T1000 (cell line): ENCODE measurements around the gene THSD7A.
"Not testable (repeated sequence)": the region's sequence is repeated elsewhere in the genome, so short reads cannot be mapped to it uniquely, and the experiment has no call there.

Experiments
- DNase-seq: peaks from one replicate; lab custom pipeline; 2025; ENCODE audit warnings: mixed read lengths; lab: John Stamatoyannopoulos, UW

Gene THSD7A

GRCh38 chr7:11579141-11579540, 252.9 kb downstream of the THSD7A start:
- no peak for DNase-seq

- no peak for DNase-seq
Observed at GRCh38 chr7:11576310-11576709, 255.7 kb downstream of the THSD7A start.

DNA sequence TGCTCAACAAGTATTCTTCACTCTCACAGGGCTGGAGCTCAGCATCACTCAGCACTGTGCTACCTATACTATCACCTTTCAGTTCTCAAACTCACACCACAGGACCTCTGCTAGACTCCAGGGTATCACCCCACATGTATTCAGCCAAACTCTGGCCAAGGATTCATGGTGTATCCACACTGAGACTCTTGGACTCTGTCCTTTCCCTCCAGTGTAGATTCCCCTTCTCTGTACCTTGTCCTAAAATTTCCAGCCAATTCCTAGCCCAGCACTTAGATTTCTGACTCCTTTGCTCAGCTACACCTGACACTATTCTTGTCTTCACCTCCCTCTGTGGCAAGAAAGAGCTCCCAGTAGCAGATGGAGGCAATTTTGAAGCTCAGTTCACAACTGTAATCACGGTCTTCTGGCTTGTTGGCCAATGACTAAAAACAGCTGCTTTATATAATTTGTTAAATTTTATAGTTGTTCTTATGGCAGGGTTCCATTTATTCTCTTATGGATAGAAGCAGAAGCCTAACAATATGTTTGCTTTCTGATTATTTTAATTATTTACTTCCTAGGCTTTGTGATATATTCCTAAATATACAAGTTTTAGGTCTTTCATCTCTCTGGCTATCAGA, 258.8 kb downstream of the THSD7A start:
- DNase-seq, result no peak

DNA sequence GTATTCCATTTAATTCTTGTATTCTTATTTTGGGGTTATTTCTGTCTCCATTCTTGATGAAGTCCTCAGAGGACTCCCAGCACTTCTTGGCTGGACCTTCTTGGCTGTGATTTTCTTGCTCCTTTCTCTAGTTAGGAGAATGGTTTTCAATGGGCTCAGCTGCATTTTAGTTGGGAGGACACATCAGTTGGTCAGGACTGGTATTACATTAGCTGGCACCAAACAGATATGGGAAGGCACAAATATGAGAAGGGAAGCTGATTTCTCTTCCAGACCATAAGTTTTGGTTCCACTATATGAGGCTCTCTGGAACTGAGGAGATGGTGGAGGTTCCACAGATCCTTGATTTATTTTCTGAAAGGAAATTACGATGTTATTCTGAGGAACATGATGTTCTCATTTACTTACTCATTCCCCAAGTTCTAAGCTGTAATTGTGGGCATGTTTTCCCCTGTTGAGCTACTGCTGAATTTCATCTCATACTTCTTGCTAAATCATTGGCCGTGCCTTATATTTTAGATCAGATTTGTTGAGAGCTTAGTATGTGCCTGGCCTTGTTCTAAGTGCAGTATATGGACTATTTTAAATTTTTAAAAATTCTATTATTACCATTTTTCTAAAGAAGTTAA, 261.0 kb downstream of the THSD7A start:
- no peak for DNase-seq

DNA sequence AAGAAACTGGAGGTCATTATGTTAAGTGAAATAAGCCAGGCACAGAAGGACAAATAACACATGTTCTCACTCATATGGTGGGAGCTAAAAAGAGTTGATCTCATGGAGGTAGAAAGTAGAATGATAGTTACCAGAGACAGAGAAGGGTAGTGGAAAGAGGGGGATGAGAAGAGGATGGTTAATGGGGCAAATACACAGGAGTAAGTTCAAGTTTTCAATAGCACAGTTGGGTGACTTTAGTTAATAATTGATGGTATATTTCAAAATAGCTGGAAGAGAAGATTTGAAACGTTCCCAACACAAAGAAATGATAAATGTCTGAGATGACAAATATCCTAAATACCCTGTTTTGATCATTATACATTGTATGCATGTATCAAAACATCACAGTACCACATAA, 261.8 kb downstream of the THSD7A start:
- DNase-seq, result no peak

- DNase-seq, result no peak
Observed at GRCh38 chr7:11567571-11567970, 264.4 kb downstream of the THSD7A start.

DNA sequence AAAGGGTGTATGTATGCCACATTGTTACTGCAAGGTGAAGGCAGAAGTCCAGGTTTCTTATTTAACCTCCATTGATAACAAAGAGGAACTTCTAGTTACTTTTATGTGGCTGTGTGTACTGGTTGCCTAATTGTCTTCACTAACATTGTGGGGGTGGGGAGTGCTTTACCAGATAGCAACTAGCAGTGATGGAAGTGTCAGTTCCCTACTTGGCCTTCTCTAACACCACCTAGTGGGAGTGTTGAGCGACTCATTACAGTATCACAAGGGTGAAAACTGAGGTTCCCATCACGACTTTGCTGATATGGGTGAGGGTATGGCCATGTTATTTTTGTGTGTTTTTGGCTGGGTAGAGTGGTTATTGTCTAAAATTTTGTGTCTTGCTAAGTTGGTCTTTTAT, 274.4 kb downstream of the THSD7A start:
- no peak for DNase-seq

GRCh38 chr7:11552676-11553296, 279.2 kb downstream of the THSD7A start:
- DNase-seq, result no peak

DNA sequence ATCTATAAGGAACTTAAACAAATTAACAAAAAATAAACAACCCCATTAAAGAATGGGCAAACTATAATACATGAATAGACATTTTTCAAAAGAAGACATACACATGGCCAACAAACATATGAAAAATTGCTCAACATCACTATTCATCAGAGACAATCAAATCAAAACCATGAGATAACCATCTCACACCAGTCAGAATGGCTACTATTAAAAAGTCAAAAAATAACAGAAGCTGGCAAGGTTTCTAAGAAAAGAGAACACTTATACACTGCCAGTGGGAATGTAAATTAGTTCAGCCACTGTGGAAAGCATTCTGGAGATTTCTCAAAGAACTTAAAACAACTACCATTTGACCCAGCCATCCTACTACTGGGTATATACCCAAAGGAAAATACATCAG, 280.5 kb downstream of the THSD7A start:
- no peak for DNase-seq

GRCh38 chr7:11548532-11548931, 283.5 kb downstream of the THSD7A start:
- no peak for DNase-seq

- no peak for DNase-seq
Observed at GRCh38 chr7:11541330-11541729, 290.7 kb downstream of the THSD7A start.

DNA sequence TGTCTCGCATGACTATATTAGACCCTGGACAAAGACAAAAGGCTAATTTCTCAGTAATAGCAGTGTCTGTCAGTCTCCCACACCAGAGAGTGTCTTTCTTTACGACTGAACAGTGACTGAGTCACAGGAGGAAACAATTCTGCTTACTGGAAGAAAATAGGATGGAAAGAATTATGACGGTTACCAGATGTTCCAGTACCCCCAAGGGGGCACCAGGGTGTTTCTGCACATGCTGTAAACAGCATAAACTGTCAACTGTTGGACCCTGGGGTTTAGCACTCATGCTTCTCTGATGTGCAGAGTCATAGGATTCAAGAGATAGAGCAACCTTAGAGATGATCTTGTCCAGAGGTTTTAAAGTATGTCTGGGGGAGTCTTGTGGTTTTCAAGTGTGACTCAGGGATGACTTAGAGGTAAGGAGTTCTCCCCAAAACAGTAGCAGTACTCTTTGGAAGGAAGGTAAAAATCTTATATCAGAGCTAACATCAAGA, 291.7 kb downstream of the THSD7A start:
- peak; percentile 36 for DNase-seq

DNA sequence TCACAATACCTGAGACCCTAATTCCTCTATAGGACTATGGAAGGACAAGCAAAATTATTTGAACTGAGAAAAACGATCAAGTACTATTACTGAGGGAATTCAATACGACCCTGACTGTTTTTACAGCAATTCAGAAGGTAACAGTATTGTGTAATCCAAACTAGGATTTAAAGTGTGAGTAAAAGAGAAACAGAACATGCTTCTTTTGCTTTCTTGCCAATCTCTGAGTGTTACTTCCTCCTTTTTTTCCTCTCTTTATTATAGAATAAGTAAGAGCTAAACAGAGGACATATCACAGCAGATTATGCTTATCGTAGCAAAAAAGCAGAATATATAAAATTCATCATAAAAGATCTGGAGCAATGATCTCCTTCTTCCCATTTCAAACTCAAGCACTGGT, 292.1 kb downstream of the THSD7A start:
- no peak for DNase-seq

DNA sequence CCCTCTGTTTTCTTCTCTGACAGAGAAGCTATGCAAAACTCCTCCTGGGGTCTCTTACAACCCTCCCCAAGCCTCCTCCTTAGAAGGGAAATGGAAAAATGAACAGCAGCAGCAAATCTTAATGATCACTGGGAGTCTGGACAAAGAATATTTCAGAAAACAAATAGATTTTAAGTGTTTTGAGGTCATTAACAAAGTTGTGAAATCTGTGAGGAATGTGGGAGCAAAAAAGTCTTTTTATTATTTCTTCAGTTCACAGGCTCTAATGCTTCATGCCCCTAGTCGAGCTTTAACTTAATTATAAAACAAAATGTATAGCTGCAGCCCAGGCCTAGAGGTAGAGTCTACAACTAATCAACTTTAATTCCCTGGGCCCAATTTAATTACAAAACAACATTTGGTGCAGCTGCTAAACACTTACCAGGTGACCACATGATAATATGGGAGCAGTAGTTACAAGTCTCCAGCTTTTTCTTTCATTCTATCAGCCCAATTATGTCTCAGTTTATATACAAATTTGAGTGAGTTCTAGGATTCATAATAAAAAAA, 293.2 kb downstream of the THSD7A start:
- no peak for DNase-seq

GRCh38 chr7:11533229-11533820, 298.7 kb downstream of the THSD7A start:
- no peak for DNase-seq

DNA sequence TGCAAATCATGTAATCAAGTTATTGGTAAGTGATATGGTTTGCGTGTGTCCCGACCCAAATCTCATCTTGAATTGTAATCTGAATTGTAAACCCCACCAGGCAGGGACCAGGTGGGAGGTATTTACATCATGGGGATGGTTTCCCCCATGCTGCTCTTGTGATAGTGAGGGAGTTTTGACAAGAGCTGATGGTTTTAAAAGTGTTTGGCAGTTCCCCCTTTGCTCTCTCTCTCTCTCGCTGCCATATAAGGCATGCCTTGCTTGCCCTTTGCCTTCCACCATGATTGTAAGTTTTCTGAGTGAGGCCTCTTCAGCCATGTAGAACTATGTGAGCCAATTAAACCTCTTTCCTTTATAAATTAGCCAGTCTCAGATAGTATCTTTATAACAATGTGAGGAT, 302.6 kb downstream of the THSD7A start:
- no peak for DNase-seq

DNA sequence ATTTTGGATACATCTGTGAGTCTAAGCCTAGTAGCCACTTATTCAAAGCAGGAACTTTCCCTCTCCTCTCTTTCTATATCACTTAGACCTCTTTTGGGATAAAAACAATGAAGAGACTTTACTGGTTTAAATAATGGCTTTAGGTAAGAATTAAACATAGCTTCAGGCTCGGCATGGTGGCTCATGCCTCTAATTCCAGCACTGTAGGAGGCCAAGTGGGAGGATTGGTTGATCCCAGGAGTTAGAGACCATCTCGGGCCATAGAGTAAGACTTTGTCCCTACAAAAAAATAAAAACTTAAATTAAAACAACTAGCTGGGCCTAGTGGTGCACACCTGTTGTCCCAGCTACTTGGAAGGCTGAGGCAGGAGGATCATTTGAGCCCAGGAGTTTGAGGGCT, 304.3 kb downstream of the THSD7A start:
- no peak for DNase-seq

- DNase-seq, result no peak
Observed at GRCh38 chr7:11524476-11525397, 307.3 kb downstream of the THSD7A start.

GRCh38 chr7:11521964-11522499, 310.0 kb downstream of the THSD7A start:
- not testable (repeated sequence) for DNase-seq

DNA sequence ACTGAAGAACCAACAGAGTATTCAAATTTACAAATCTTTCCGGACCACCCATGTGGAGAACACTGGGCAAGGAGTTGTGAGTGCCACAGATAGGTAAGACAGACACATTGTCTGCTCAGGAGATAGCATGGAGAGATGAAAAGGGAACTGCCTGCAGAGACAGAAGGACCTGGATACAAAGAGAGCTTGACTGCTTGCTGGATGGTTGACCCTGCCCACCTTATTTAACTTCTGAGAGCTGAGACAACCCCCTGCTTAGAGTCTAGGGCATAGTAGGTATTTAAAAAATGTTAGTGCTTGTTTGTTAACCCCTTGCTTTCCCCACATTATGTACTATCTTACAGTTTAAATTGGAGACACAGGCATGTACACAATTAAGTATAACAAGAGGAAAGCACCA, 314.1 kb downstream of the THSD7A start:
- DNase-seq, result no peak

DNA sequence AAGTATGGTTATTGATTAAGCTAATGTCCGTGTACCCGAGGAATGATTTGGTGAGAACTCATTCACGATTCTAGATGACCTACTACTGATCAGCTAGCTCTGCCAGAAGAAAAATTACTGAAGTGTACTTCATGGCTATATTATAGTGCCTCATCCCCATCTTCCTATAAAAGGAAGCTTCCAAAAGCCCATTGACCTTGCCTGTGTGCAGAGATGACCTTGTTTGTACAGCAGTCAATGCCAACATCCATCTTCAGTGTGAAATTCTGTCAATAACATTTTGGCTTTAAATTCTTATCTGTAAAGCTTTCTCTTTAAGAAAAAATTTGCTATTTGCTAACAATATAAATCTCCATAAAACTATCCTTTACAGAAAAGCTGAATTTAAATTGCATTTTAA, 315.7 kb downstream of the THSD7A start:
- DNase-seq, result no peak
